HepG2 (cell line): ENCODE measurements around the gene HSPB2. TPM values are rescaled to one million over a fixed set of nuclear protein-coding genes. Genes with fewer than 3 reads are reported as not detected.

ENCODE experiments used
- ARNT2 ChIP-seq: sonication (generic); formaldehyde crosslinking; IDR thresholded peaks from 2 replicates; pipeline ENCODE4 v1.8.0; 2022; ENCODE audit warnings: mild to moderate bottlenecking, low read depth, missing genetic modification reagents, moderate library complexity
- HMGXB3 ChIP-seq: sonication (generic); formaldehyde crosslinking; IDR thresholded peaks from 2 replicates; pipeline ENCODE4 v1.4.0; 2020; ENCODE audit warnings: missing genetic modification reagents, borderline replicate concordance
- ISL2 ChIP-seq: sonication (generic); formaldehyde crosslinking; IDR thresholded peaks from 2 replicates; pipeline ENCODE4 v1.5.0; 2020; ENCODE audit warnings: missing genetic modification reagents
- KAT8 ChIP-seq: IDR thresholded peaks from 2 replicates; pipeline ENCODE4 v1.6.1; 2016; ENCODE audit warnings: missing genetic modification reagents, missing compliant biosample characterization
- MYC ChIP-seq: sonication (generic); formaldehyde crosslinking; IDR thresholded peaks from 2 replicates; pipeline ENCODE4 v1.9.0; 2021; ENCODE audit warnings: missing genetic modification reagents, borderline replicate concordance
- NR2C2 ChIP-seq: sonication (generic); formaldehyde crosslinking; IDR thresholded peaks from 2 replicates; pipeline ENCODE4 v1.4.0; 2020; ENCODE audit warnings: missing genetic modification reagents, mild to moderate bottlenecking, moderate library complexity, borderline replicate concordance
- PAWR ChIP-seq: sonication (generic); formaldehyde crosslinking; IDR thresholded peaks from 2 replicates; pipeline ENCODE4 v1.4.0; 2020; ENCODE audit warnings: missing genetic modification reagents, mild to moderate bottlenecking, borderline replicate concordance
- PBX3 ChIP-seq: sonication (generic); formaldehyde crosslinking; IDR thresholded peaks from 2 replicates; pipeline ENCODE4 v1.8.1; 2023; ENCODE audit warnings: missing genetic modification reagents, inconsistent platforms, borderline replicate concordance
- RFXANK ChIP-seq: IDR thresholded peaks from 2 replicates; pipeline ENCODE4 v1.6.1; 2016
- SRY ChIP-seq: sonication (generic); formaldehyde crosslinking; IDR thresholded peaks from 2 replicates; pipeline ENCODE4 v1.8.0; 2022; ENCODE audit warnings: mild to moderate bottlenecking, missing genetic modification reagents
- TFDP2 ChIP-seq: sonication (generic); formaldehyde crosslinking; IDR thresholded peaks from 2 replicates; pipeline ENCODE4 v1.4.0; 2020; ENCODE audit warnings: missing genetic modification reagents
- ZFP41 ChIP-seq: sonication (generic); formaldehyde crosslinking; IDR thresholded peaks from 2 replicates; pipeline ENCODE4 v1.4.0; 2020; ENCODE audit warnings: mild to moderate bottlenecking, missing genetic modification reagents, borderline replicate concordance
- ZIK1 ChIP-seq: sonication (generic); formaldehyde crosslinking; IDR thresholded peaks from 2 replicates; pipeline ENCODE4 v1.5.0; 2020; ENCODE audit warnings: mild to moderate bottlenecking, low read depth, missing genetic modification reagents, borderline replicate concordance
- ZNF263 ChIP-seq: sonication (generic); formaldehyde crosslinking; IDR thresholded peaks from 2 replicates; pipeline ENCODE4 v1.4.0; 2020; ENCODE audit warnings: missing genetic modification reagents
- ZNF30 ChIP-seq: sonication (generic); formaldehyde crosslinking; IDR thresholded peaks from 2 replicates; pipeline ENCODE4 v1.5.0; 2020; ENCODE audit warnings: mild to moderate bottlenecking, missing genetic modification reagents
- ZNF329 ChIP-seq: sonication (generic); formaldehyde crosslinking; IDR thresholded peaks from 2 replicates; pipeline ENCODE4 v1.9.0; 2021; ENCODE audit warnings: low read depth, mild to moderate bottlenecking, missing genetic modification reagents
- ZSCAN22 ChIP-seq: sonication (generic); formaldehyde crosslinking; IDR thresholded peaks from 2 replicates; pipeline ENCODE4 v1.4.0; 2020; ENCODE audit warnings: mild to moderate bottlenecking, missing genetic modification reagents
- ZUFSP ChIP-seq: sonication (generic); formaldehyde crosslinking; IDR thresholded peaks from 2 replicates; pipeline ENCODE4 v1.9.0; 2021; ENCODE audit warnings: missing genetic modification reagents, mild to moderate bottlenecking, borderline replicate concordance
- polyA plus RNA-seq, 8 experiments: library from polyadenylated mRNA; depleted of rRNA in 3 of 8; stranded (reverse) in 7 of 8; unstranded in 1 of 8; fragments of >200 nt; fragmentation: Illumina TruSeq in 4 of 8; extraction: Trizol in 4 of 8; gene quantifications; 2 replicates each; pipeline versions ENCODE4 v1.2.1 to v1.2.3, GENCODE V29; 2011 to 2016; ENCODE audit warnings: low read depth in 4 of 8, missing spikeins in 1 of 8, mixed read lengths in 1 of 8; ENCODE audit not compliant: insufficient read depth in 1 of 8
- total RNA-seq, 5 experiments: library from RNA; depleted of rRNA; stranded (reverse); fragments of >200 nt; fragmentation: Illumina TruSeq; extraction: Trizol; gene quantifications; 2 replicates each; pipeline ENCODE4 v1.2.3, GENCODE V29; 2016; ENCODE audit warnings: low read depth in 1 of 5

The HSPB2 gene
- total and polyA plus RNA-seq, 2 of the 13 experiments (the other 11 are each of a cell fraction or from before 2014, with no cell fraction given) = 0.04 TPM; not detected in 1

GRCh38 chr11:111926505-111927391 is 14.2 kb downstream of the HSPB2 start (continued):
- TF ChIP-seq HMGXB3 (CRISPR knock-in tag) (peak; percentile 72; the same call in 1 of the 2 replicates), ZFP41 (CRISPR knock-in tag) (0 out of 2 replicates have a peak, but pooled peaks have one; percentile 38), ZNF329 (CRISPR knock-in tag) (no peak), ZSCAN22 (CRISPR knock-in tag) (no peak), ZUFSP (CRISPR knock-in tag) (no peak), ARNT2 (peak; percentile 58; the same call in 1 of the 2 replicates), PBX3 (CRISPR knock-in tag) (no peak), TFDP2 (CRISPR knock-in tag) (peak; percentile 87), SRY (CRISPR knock-in tag) (peak; percentile 25; the same call in 1 of the 2 replicates), ZNF263 (CRISPR knock-in tag) (peak; percentile 39; the same call in 1 of the 2 replicates), ZNF30 (CRISPR knock-in tag) (no peak), RFXANK (CRISPR knock-in tag) (no peak), ISL2 (peak; percentile 61; the same call in 1 of the 2 replicates), ZIK1 (CRISPR knock-in tag) (no peak), NR2C2 (CRISPR knock-in tag) (no peak), KAT8 (peak; percentile 81), PAWR (CRISPR knock-in tag) (no peak), MYC (peak; percentile 19; the same call in 1 of the 2 replicates)
